NCI-H2171 (cell line): ENCODE results near the gene VMAC.

ENCODE experiments used
- DNase-seq: peaks from one replicate; lab custom pipeline; 2025; lab: John Stamatoyannopoulos, UW

VMAC gene

DNA sequence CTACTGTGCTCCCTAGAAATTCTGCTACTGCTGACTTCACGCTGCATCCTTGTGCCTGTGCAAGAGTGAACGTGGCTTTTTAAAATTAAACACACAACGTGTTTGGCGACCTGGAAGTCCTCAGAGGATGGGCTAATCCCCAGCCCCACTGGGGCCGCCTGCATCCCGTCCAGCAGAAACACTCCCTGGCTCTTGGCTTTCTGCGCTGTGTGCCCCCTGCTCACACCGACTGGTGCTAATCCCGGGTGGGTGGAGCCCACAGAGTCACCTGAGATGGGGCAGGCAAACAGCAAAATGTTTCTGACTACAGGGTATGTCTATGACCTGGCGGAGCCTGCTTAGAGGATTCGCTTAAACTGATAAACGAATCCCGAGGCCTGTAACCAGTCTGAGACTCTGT is 24.5 kb downstream of the VMAC start:
- DNase-seq = no peak

DNA sequence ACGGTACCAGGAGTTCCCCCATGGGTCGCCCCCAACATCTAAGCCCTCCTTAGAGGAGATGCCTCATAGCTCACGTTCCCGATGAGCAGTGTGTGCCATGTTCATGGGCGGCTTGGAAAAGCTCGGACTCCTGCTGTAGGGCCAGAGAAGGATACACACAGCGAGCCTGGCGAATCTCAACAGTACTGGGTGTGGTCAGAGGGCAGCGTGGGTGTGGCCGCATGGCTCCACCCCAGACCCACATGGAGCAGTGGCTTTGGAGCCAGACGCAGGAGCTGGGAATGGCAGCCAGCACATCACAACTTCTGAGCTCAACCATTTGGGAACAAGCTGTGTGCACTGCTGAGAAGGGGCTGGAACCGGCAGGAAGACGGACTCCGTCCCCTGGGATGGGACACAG is 25.0 kb downstream of the VMAC start:
- DNase-seq = no peak

DNA sequence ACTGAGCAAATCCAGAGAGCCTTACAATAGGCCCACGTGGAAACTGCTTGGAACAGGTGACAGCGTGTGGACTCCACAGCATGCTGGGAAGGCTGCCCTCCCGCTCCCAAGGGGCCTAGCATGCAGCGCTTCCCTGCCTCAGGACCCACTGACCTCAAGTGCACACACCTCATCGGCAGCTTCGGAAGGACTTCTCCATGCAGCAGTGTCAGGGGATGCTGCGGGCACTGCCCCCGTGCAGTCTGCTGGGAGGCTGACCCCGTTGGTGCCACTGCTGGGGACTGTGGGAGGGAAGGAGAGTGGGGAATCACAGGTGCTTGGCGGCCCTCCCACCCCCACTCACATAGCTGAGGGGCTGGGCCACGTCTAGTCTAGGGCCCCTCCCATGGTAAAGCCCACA is 26.6 kb downstream of the VMAC start:
- DNase-seq = no peak

DNA sequence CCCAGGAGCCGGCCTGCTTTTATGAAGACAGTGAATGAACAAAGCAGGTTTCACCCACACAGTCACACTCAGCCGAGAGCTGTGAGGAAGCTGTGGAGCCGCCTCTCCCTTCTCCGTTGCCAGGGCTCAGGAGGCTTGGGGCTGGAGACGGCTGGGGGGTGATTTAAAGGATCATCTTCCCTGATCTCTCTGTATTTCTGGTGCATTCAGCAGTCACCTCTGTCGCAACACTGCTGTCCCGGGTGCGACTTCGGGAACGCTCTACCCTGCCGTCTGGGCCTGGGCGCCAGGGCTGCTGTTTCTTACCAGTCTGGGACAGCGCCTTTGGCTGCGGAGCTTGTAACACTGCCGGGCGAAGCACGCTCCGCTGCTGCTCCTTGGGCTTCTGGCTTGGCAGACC is 27.5 kb downstream of the VMAC start:
- DNase-seq = no peak

DNA sequence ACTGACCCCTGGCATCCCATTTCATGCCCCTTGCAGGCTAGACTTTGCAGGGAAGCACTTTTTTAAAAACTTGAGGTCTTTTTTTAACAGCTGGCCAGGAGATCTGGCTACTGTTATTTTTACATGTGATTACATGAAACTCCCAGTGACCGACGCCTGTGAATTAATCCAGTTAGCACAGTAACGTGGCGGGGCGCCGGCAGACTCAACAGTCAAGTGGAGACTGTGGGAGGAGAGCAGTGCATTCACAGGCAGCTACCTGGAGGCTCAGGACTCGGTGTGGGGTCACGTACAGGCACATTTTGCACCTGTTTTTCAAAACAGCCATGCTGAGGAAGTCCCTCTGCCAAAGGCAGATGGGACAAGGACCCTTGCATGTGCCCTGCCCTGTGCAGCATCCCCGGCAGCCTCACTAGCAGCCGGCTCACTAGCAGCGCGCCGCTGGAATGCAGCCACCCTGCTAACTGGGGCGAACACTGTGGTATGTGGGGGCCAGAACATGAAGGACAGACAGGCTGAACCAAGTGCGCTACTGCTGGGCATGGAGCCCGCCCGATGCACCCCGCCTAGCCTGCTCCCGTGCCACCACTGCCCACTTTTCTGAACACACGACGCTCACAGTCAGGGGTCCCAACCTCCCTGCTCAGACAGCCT is 28.1 kb downstream of the VMAC start:
- DNase-seq = no peak

DNA sequence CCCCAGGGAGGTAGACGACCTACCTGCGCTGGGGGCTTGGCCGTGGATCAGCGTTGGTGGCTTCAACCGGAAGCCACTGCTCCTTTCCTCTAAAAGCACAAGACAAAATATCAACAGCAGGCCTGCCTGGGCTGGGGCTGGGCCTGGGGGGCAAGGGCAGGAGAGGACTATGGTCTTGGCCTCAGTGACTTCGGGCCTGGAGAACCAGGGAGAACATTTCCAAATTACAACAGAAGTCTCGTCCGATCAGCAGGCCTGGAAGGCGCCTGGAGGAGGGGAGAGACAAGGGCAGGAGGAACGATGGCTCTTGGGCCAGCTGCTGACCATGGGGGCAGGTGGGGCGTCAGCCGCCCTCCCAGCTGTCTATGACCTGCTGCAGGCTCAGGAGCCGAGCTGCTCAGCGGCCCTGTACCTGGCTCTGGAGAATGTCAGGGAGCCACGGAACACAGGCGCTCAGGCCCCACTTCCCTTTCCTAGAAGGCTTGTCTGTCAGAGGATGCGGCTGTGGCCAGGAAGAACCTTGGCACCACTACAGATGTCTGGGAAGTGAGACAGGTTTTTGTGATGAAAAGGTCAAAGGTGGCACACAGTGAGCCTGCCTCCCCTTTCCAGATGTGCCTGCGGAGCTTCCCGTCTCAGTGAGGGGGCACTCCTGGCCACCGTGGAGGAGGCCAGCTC is 28.9 kb downstream of the VMAC start:
- no peak for DNase-seq

DNA sequence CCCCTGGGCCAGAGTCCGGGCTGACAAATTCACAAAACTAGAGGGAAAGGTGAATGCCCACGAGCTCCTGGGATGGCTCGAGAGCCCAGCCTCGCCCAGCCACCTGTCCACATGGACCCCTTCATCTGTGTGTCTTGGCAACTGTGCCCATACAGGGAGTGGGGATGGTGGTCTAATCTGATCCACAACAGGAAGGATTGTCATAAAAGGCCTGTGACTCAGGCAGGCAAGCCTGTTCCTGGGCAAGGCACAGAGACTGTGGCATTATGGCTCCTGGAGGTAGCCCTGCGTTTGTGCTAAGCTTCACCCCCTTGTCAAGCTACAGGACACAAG is 29.4 kb downstream of the VMAC start:
- no peak for DNase-seq

DNA sequence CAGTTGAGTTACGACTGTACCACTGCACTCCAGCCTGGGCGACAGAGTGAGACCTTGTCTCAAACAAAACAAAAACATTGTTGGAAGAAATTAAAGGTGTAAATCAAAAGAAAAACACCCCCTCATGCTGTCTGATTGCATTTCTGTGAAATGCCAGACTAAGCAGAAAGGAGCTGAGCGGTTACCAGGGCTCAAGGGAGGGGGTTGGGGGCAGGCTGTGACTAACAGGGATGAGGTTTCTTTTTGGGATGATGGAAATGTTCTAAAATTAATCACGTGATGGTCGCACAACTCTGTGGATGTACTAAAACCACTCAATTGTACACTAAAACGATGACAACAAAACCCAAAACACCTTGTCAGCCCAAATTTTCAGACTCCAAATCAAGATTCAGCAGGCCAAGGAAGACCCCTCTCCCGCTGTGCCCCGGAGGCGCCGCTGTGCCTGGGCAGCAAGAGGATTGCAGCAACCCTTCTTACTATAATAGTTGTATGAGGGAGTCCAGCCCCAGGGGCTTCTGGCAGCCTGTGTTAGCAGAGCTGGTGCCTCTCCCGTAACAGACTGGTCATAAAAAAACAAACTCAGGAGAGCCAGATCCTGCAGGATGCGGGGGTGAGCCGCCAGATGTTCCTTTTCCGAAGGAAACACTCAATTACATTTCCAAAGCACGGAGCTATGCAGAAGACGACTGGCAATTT is 30.3 kb downstream of the VMAC start:
- peak; percentile 16 for DNase-seq

DNA sequence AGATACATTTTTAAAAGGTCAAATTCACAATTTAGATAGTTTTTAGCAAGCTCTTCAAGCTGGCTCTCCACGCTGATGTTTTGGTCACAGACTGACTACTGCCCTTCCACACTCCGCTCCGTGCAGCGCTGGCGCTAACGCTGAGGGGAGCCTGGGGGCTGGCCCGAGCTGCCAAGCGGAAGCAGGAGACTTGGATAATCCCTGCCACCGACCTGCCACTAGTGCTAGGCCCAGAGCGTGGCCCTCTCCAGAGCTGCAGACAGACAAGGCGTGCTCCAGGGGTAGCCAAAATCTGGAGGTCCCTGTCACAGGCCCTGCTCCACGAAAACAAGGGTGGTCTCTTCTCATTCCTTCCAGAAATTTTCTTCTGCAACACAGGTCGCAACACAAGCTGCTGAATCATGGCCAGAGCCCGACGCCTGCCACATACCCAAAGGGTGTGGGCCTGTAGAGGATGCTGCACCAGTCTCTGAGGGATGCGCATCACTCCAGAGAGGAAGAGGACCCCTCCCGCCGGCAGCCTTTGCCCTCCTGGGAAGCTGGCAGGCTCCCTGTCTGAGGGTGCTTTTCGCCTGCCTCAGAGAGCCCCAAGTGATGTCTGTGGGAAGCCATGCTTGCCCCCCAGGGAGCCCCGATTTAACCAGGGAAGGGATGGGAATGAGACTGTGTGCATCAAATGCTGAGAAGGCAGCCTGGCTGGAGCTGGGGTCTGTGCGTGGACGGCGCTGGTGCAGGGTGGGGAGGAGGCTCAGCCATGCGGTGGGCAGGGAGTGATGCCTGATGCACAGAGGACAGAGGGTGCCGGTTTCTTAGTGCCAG is 31.0 kb downstream of the VMAC start:
- DNase-seq = no peak

DNA sequence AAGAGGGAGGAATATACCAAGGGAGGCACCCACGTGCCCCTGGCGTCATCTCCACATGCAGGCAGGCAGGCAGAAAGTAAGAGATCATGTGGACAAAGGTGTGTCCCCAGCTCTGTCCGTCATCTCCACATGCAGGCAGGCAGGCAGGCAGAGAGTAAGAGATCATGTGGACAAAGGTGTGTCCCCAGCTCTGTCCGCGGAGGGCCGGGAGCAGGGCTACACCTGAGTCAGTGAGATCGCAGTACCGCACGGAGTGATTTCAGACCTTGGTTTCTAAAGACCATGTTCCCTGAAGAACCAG is 31.6 kb downstream of the VMAC start:
- DNase-seq = no peak

DNA sequence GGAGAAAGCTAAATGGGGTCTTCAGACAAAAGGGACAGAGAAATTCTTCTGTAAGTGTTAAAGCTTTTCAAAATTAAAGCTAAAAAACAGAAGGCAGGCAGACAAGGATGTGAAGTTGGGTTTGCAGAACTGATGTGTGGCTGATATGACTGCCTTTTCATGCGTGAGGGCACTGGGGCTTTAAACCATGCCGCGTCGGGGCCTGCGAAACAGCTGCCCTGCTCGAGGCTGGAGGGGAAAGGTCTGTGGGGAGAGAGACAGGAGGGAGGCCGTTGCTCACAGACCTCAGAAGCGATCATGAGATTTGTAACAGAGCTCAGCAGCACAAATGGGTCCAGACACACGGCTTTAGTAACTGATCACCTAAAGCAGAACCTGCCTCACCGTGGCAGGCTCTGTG is 32.9 kb downstream of the VMAC start:
- DNase-seq = no peak

DNA sequence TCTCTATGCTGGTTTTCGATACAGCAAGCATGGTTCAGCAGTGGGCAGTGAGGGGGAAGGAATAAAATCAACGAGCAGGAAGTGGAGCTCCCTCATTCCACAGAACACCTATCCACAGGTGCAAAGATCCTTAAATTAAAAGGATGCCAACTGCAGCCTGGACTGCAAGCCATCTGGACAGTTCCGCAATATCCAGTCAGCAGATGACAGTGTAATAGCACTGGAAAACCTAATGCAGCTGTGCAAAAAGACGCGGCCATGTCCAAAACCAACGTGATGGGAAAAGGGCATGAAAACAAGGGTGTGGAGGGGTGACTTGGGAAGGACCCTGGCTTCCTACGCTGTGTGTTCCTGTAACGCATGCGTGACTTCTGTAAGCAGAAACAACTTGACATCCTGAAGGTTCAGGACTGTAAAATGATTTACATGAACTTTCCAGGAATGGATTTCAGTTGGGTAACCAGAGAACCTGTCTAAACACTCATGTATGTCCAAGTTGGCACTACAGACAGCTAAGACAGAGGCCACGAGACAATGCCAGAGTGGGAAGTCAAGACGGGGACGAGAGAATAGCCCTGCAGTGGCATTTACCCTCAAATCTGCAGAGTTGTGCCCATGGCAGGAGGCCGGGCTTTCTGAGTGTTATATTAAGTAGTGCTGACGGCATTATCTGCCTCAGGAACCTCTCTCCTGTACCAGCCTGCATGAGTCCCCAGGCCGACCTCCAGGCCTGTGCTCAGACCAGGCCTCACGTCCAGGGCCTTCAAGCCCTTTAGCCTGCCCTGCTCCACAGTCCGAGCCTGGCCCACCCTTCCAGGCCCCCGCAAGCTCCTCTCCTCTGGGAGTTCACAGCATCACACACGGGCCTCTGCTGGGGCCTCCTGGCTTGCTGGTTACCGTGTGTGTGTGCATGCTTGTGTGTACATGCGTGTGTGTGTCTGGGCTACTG is 35.9 kb downstream of the VMAC start:
- DNase-seq = no peak

DNA sequence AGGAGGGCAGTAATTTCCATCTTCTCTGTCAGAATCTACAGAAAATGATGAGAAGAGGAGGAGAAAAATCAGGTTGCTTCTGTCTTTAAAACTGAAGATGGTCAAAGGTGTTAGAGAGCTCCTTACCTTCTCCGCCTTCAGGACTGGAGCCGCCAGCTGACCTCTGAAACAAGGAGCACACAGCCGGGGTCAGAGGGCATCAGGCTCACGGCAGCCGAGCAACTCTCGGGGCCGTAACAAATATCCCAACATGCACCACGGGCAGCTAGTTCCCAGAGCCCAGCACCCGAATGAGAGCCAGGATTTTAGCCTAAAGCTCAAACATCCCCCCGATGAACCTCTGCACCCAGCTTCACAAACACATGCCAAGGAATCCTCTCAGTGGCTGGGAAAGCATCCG is 37.0 kb downstream of the VMAC start:
- no peak for DNase-seq

DNA sequence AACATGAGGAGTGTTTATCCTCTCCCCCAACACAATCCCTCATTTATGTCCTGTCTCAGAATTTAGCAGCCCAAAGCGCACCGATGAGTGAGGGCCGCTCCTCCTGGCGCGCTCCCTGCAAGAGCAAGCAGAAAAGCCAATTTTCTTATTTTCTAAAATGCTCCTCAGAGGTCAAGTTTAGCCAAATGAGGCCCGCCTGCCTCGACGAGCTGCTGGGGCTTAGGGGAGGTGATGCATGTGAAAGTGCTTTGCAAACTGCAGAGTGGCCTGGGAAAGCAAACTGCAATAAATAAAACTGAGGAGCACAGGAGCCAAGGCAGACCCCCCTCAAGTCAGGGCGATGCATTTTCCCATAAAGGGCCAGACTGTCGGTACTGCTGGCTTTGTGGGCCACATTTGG is 38.4 kb downstream of the VMAC start:
- DNase-seq = no peak

DNA sequence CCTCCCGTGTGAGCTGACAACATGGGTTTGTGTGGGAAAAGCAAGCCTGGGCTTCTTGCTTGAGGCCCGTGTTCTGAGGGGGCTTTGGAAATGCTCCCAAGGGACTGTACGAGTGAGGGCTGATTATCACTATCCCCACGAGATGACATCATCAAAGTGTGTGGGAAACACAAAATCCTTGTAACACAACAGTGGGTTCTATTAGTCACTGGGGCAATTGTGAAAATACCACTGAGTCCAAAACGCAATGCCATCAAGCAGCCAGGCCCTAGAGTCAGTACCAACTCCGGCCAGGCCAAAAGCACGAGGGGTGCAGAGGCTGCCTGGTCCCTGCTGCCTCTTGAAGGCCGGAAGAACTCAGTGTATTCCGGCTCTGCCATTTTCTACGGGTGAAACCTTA is 39.0 kb downstream of the VMAC start:
- no peak for DNase-seq

DNA sequence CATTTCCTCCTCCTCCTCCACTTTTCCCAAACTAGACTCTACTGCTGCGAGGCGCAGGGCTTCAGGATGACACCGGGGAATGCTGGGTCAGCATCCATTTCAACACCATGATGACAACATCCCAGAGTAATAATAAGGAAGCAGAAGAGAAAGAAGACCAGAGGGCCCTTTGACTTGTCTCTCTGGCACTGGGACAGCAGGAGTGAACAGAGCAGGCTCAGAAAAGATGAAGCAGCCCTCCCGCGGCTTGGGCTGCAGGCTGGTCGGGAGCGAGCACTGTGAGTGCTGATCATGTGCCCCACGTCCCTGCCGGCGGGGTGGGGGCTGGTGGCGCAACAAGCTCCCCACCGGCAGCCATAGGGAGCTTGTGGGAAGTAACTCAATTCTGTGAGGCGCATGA is 42.8 kb downstream of the VMAC start:
- no peak for DNase-seq

DNA sequence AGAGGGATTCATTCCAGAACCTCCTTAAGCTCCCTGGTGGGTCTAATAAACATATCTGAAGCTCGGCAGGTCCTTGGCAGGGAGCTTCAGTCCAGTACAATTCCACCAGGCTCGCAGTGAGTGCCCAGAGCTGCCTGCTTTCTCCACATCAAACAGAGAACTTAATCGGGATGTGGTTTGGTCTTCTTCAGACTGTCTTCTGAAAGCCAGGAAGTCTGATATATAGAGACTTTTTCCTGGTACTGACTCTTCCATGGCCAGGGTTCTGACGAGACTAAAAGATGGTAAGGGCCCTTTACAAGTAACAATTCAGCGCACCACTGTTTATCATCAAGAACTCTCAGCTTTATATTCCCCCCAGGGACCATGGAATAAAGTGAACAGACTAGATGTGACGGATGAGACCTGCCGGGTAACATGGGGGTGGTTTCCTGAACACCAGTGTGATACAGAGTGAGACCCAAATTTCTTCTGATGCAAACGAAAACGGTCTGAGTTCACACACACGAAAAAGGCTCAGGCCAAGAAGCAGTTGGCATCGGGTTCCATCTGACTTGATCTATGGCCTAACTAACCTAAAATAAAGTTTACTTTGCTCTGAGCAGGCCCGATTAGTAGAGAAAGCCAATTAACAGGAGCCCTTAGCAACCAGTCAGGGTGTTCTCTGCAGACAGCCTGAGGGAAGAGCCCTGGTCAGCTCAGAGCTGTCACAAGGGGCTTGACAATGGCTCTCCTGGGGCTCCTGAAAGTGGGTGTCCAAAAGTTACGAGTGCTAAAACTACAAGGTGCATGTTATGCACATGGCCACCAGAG is 44.3 kb downstream of the VMAC start:
- no peak for DNase-seq

DNA sequence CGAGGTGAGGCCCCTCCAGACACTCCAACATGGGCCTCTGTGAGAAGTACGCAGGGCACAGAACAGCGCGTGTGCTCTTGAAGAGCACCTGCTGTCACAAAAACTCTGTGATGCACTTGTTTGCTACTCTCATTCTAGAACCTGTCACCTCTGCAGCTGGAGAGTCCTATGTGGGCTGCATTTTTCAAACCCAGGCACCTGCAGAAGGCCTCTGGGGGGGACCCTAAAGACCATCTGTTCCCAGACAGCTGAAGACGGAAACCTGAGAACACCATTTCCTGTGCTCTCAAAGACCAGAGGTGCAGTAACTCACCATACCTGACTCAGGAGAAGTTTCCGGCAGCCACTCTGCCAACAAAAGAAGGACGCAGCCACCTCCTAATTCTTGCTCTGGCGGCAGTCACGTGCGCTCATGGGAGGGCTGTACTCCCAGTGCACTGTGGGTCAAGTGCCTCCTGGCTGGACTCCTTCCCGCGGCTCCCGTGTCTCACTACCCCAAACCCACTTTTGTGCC is 45.2 kb downstream of the VMAC start:
- peak; percentile 90 for DNase-seq

DNA sequence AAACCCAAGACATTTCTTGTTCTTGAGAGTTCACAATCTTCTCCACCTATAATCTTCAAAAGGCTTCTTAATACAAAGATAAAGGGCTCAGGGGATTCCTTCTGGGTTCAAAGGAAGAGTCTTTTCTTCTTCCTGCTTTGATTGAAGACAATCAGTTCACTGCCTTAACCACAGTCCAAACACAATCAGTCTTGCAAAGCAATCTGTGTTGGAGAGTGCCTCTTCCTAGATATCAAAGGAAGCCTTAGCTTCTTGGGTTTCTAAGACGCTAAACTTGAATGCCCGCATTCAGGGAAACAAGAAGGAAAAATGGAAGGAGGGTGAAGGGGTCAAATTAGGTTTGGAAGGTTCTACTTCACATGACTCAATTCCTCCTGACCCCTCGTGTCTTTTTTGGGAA is 46.1 kb downstream of the VMAC start:
- DNase-seq = no peak

DNA sequence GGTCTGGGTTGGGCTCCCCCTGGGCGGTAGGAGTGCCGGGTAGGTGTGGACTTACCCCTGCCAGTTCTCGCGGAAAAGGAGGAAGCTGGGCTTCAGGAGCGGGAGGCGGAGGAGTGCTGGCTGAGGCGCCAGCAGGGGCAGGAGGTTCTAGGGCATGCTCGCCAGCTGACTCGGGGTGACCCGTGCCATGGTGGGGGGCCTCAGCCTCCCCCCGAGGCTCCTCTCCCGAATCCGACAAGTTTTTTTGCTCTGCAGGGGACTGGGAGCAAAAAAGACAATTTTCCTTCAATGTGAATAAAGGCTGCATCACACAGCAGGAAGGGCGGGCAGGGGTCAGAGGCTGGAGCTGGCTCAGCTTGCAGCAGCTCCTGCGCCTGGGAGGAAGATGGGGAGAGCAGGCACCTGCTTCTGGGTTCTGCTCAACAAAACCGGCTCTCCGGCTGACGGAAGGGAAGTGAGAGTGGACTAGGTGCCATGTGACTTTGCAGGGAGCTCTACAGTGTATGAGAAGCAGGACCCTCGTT is 46.7 kb downstream of the VMAC start:
- no peak for DNase-seq
